SK-N-SH (cell line): ENCODE measurements around the gene ENTR1. TPM values are rescaled to one million over a fixed set of nuclear protein-coding genes. Genes with fewer than 3 reads are reported as not detected.

Experiments used
- CTCF ChIA-PET: fragments of 300-600, 350-600 bp; formaldehyde crosslinking; extraction: SDS; loops from one replicate; lab custom pipeline; 2021; lab: Yijun Ruan, JAX
- POLR2A ChIA-PET: fragments of 350-600 bp; sonication (Branson Sonifier 250); formaldehyde crosslinking; extraction: SDS; loops from one replicate; lab custom pipeline; 2020; ENCODE audit warnings: antibody characterized with exemption, inconsistent platforms; lab: Yijun Ruan, JAX
- DNase-seq: peaks from one replicate; pipeline ENCODE4 v3.0.0; 2012
- H2AFZ ChIP-seq: fragments of 200-600 bp; sonication (generic); 2 replicates; pipeline ENCODE4 v1.8.1; 2016; ENCODE audit warnings: antibody characterized with exemption, mild to moderate bottlenecking, low read depth
- H3F3A ChIP-seq: fragments of 200-600 bp; sonication (generic); replicated peaks from 2 replicates; pipeline ENCODE3; 2016; ENCODE audit warnings: antibody characterized with exemption, mild to moderate bottlenecking; ENCODE audit not compliant: insufficient read depth
- H3K27ac ChIP-seq, 2 experiments: fragments of 200-500 bp in 1 of 2; fragments of 200-600 bp in 1 of 2; sonication (Bioruptor generic) in 1 of 2; sonication (generic), shearing (Covaris generic) in 1 of 2; 2 replicates each; pipeline versions ENCODE4 v1.5.1 to v1.6.1; 2014 to 2016; ENCODE audit warnings: low read depth in 2 of 2, inconsistent platforms in 1 of 2, low read length in 1 of 2, mild to moderate bottlenecking in 1 of 2, mixed read lengths in 1 of 2
- H3K27me3 ChIP-seq: fragments of 200-600 bp; sonication (generic), shearing (Covaris generic); 2 replicates; pipeline ENCODE4 v1.6.1; 2016; ENCODE audit warnings: mixed run types; ENCODE audit not compliant: insufficient read depth
- H3K36me3 ChIP-seq, 2 experiments: fragments of 200-500 bp in 1 of 2; fragments of 200-600 bp in 1 of 2; sonication (Bioruptor generic) in 1 of 2; sonication (generic) in 1 of 2; replicated peaks in 1 of 2; 2 replicates each; pipeline versions ENCODE3 to v1.5.1; 2014 to 2016; ENCODE audit warnings: low read length in 1 of 2, mild to moderate bottlenecking in 1 of 2; ENCODE audit not compliant: insufficient read depth in 2 of 2, control insufficient read depth in 1 of 2
- H3K4me1 ChIP-seq, 2 experiments: fragments of 200-500 bp in 1 of 2; fragments of 200-600 bp in 1 of 2; sonication (Bioruptor generic) in 1 of 2; sonication (generic), shearing (Covaris generic) in 1 of 2; 2 replicates each; pipeline versions ENCODE4 v1.5.1 to v1.6.1; 2014 to 2016; ENCODE audit warnings: low read depth in 1 of 2, low read length in 1 of 2, mixed run types in 1 of 2; ENCODE audit not compliant: insufficient read depth in 2 of 2, control insufficient read depth in 1 of 2
- H3K4me2 ChIP-seq: fragments of 200-600 bp; sonication (generic), shearing (Covaris generic); 2 replicates; pipeline ENCODE4 v1.6.1; 2017; ENCODE audit warnings: mixed run types
- H3K4me3 ChIP-seq, 2 experiments: fragments of 200-500 bp in 1 of 2; fragments of 200-600 bp in 1 of 2; sonication (Bioruptor generic) in 1 of 2; sonication (generic), shearing (Covaris generic) in 1 of 2; 2 replicates each; pipeline versions ENCODE4 v1.5.1 to v1.8.1; 2014 to 2016; ENCODE audit warnings: low read depth in 2 of 2, inconsistent platforms in 1 of 2, low read length in 1 of 2, mild to moderate bottlenecking in 1 of 2, mixed read lengths in 1 of 2, moderate library complexity in 1 of 2
- H3K79me2 ChIP-seq: fragments of 200-600 bp; sonication (generic); 2 replicates; pipeline ENCODE4 v1.8.1; 2017; ENCODE audit warnings: mild to moderate bottlenecking; ENCODE audit not compliant: insufficient read depth
- H3K9ac ChIP-seq: fragments of 200-600 bp; sonication (generic); 2 replicates; pipeline ENCODE4 v1.6.1; 2017; ENCODE audit warnings: mixed run types
- H3K9me2 ChIP-seq: fragments of 200-600 bp; sonication (generic); 2 replicates; pipeline ENCODE4 v1.6.1; 2017; ENCODE audit warnings: mixed run types
- H3K9me3 ChIP-seq: fragments of 200-600 bp; sonication (generic); 2 replicates; pipeline ENCODE4 v1.6.1; 2017; ENCODE audit warnings: mixed run types, mild to moderate bottlenecking, moderate library complexity
- H4K20me1 ChIP-seq: fragments of 200-600 bp; sonication (generic); 2 replicates; pipeline ENCODE4 v1.6.1; 2017; ENCODE audit warnings: mild to moderate bottlenecking, mixed run types; ENCODE audit not compliant: insufficient read depth
- CHD2 ChIP-seq: fragments of 150-350 bp; IDR thresholded peaks from 2 replicates; pipeline ENCODE4 v1.6.1; 2018; ENCODE audit warnings: low read length; ENCODE audit not compliant: partially characterized antibody
- FOSL2 ChIP-seq: IDR thresholded peaks from 2 replicates; pipeline ENCODE4 v1.4.0; 2012; ENCODE audit warnings: low read depth, mild to moderate bottlenecking, moderate library complexity, borderline replicate concordance
- GATA2 ChIP-seq: sonication (generic); formaldehyde crosslinking; IDR thresholded peaks from 2 replicates; pipeline ENCODE4 v1.5.0; 2020; ENCODE audit warnings: mild to moderate bottlenecking, missing genetic modification reagents
- NRF1 ChIP-seq: IDR thresholded peaks from 2 replicates; pipeline ENCODE4 v1.6.1; 2012; ENCODE audit warnings: low read depth, mild to moderate bottlenecking, low read length
- TCF12 ChIP-seq: IDR thresholded peaks from 2 replicates; pipeline ENCODE4 v1.4.0; 2012
- USF2 ChIP-seq: fragments of 150-350 bp; IDR thresholded peaks from 2 replicates; pipeline ENCODE4 v1.6.1; 2017; ENCODE audit warnings: antibody characterized with exemption, low read length, low read depth, borderline replicate concordance
- WGBS: methylation state at CpG from one replicate; pipeline ENCODE4 v1.1.6; 2017; ENCODE audit warnings: low lambda C conversion rate; 5-methylcytosine and 5-hydroxymethylcytosine counted together
- polyA plus RNA-seq, 3 experiments: library from polyadenylated mRNA; depleted of rRNA; stranded (reverse); fragments of >200 nt; gene quantifications; 2 replicates each; pipeline ENCODE4 v1.2.3, GENCODE V29; 2012
- TF ChIP-seq, protein P1 (sequence below): IDR thresholded peaks from 2 replicates; pipeline ENCODE4 v1.6.1; 2012; ENCODE audit warnings: mild to moderate bottlenecking, low read depth, low read length, moderate library complexity

The ENTR1 gene
- polyA plus RNA-seq, 1 of the 3 experiments (the other 2 are of a cell fraction): 71.3 TPM

- TF ChIP-seq, protein P1, sequence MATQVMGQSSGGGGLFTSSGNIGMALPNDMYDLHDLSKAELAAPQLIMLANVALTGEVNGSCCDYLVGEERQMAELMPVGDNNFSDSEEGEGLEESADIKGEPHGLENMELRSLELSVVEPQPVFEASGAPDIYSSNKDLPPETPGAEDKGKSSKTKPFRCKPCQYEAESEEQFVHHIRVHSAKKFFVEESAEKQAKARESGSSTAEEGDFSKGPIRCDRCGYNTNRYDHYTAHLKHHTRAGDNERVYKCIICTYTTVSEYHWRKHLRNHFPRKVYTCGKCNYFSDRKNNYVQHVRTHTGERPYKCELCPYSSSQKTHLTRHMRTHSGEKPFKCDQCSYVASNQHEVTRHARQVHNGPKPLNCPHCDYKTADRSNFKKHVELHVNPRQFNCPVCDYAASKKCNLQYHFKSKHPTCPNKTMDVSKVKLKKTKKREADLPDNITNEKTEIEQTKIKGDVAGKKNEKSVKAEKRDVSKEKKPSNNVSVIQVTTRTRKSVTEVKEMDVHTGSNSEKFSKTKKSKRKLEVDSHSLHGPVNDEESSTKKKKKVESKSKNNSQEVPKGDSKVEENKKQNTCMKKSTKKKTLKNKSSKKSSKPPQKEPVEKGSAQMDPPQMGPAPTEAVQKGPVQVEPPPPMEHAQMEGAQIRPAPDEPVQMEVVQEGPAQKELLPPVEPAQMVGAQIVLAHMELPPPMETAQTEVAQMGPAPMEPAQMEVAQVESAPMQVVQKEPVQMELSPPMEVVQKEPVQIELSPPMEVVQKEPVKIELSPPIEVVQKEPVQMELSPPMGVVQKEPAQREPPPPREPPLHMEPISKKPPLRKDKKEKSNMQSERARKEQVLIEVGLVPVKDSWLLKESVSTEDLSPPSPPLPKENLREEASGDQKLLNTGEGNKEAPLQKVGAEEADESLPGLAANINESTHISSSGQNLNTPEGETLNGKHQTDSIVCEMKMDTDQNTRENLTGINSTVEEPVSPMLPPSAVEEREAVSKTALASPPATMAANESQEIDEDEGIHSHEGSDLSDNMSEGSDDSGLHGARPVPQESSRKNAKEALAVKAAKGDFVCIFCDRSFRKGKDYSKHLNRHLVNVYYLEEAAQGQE: no peak
- TF ChIP-seq GATA2 (no peak), TCF12 (no peak), USF2 (no peak), NRF1 (no peak), FOSL2 (no peak)
- TF ChIP-seq, all 33 proteins: peak for 0
Measured at GRCh38 chr9:136394312-136395019, 15.9 kb downstream of the ENTR1 start (continued).

GRCh38 chr9:136393531-136393930, 16.9 kb downstream of the ENTR1 start:
- WGBS: 98% methylated on average over 17 of the region's 17 CpGs
- POLR2A ChIA-PET: interaction anchor here (0.9 to 1.1 kb wide), 2 partner anchors 11 to 20 kb away, joined by 3 read pairs; partner anchors contain the start of gene CARD9

More at GRCh38 chr9:136393531-136393930, 16.9 kb downstream of the ENTR1 start:
- CTCF ChIA-PET: interaction anchor here (0.6 to 3.1 kb wide), 5 partner anchors 12 to 81 kb away, joined by 3 to 11 read pairs (median 3); partner anchors contain the start of genes CARD9 and DNLZ
- H2AFZ ChIP-seq: no peak overlapping the region
- peaks cover 2% of the 10 kb centered on the region; the same call in 1 of the 2 replicates for H4K20me1 ChIP-seq
- no peak for DNase-seq
- H3K9me2 ChIP-seq: no peaks in the 10 kb centered on the region
- no peaks in the 10 kb centered on the region for H3K9me3 ChIP-seq
- TF ChIP-seq CHD2: no peak
- H3K79me2 ChIP-seq: peaks cover 28% of the 10 kb centered on the region
- H3K4me3 ChIP-seq: no peak overlapping the region
- peaks cover 34 to 83% of the 10 kb centered on the region in 2 experiments for H3K36me3 ChIP-seq
- H3K27me3 ChIP-seq: no peaks in the 10 kb centered on the region
- no peak overlapping the region for H3K9ac ChIP-seq
- H3K27ac ChIP-seq: no peak overlapping the region; a peak in 1 of 4 replicates
- H3F3A ChIP-seq: peaks cover 4% of the 10 kb centered on the region
- no peak overlapping the region for H3K4me2 ChIP-seq
- H3K4me1 ChIP-seq: peaks cover under 1 to 5% of the 10 kb centered on the region in 2 experiments; a peak in 2 of 4 replicates
